GM19467 (cell line): ENCODE data around the gene MCM6.

Experiments
- ATAC-seq: cut with Tn5 transposase; IDR thresholded peaks from one replicate; pipeline ENCODE4 v1.9.1; 2021; ENCODE audit warnings: mild to moderate bottlenecking, moderate library complexity; ENCODE audit not compliant: unreplicated experiment

The MCM6 gene

GRCh38 chr2:135791418-135792190 is 84.6 kb downstream of the MCM6 start:
- no peak for ATAC-seq

GRCh38 chr2:135790423-135790822 is 85.8 kb downstream of the MCM6 start:
- ATAC-seq = no peak
